Erythroblast (primary cell): ENCODE measurements around the gene CACNA1D.
A peak's percentile ranks its signal among the peaks of the same experiment; 100 is the strongest.

Experiments
- DNase-seq, 2 experiments: peaks; one replicate each; lab custom pipeline; 2025; lab: John Stamatoyannopoulos, UW
- GATA1 ChIP-seq: IDR thresholded peaks from 2 replicates; pipeline ENCODE4 v1.6.1; 2011; ENCODE audit warnings: low read depth, mild to moderate bottlenecking, control low read depth, low read length, moderate library complexity
- POLR2A ChIP-seq: IDR thresholded peaks from 2 replicates; pipeline ENCODE4 v1.6.1; 2011; ENCODE audit warnings: mild to moderate bottlenecking, low read length

The CACNA1D gene

GRCh38 chr3:53724566-53724965 is 230.2 kb downstream of the CACNA1D start:
- no peak for DNase-seq
- TF ChIP-seq POLR2A (no peak), GATA1 (no peak)

GRCh38 chr3:53725387-53725995 is 231.1 kb downstream of the CACNA1D start:
- peak; percentile 49 to 71 for DNase-seq
- TF ChIP-seq POLR2A (no peak), GATA1 (no peak)

GRCh38 chr3:53726643-53727042 is 232.2 kb downstream of the CACNA1D start:
- DNase-seq, result no peak
- no peak for TF ChIP-seq GATA1
- TF ChIP-seq POLR2A, result no peak

GRCh38 chr3:53728606-53729005 is 234.2 kb downstream of the CACNA1D start:
- DNase-seq, result no peak
- TF ChIP-seq GATA1 (no peak), POLR2A (no peak)

- TF ChIP-seq GATA1, result no peak
- TF ChIP-seq POLR2A, result no peak
- DNase-seq, result no peak
Measured at GRCh38 chr3:53729159-53729558, 234.7 kb downstream of the CACNA1D start.

- no peak for DNase-seq
- TF ChIP-seq GATA1 (no peak), POLR2A (no peak)
Measured at GRCh38 chr3:53729618-53730017, 235.2 kb downstream of the CACNA1D start.

- DNase-seq, result no peak
- TF ChIP-seq POLR2A (no peak), GATA1 (no peak)
Measured at GRCh38 chr3:53730576-53730975, 236.2 kb downstream of the CACNA1D start.

GRCh38 chr3:53731934-53732624 is 237.7 kb downstream of the CACNA1D start:
- no peak for TF ChIP-seq GATA1
- TF ChIP-seq POLR2A, result no peak
- DNase-seq, result no peak

- TF ChIP-seq POLR2A (no peak), GATA1 (no peak)
- no peak for DNase-seq
Measured at GRCh38 chr3:53733446-53733845, 239.0 kb downstream of the CACNA1D start.

GRCh38 chr3:53739966-53740365 is 245.6 kb downstream of the CACNA1D start:
- DNase-seq, result no peak
- TF ChIP-seq POLR2A (no peak), GATA1 (no peak)

GRCh38 chr3:53740956-53741355 is 246.5 kb downstream of the CACNA1D start:
- TF ChIP-seq GATA1 (no peak), POLR2A (no peak)
- DNase-seq, result no peak

GRCh38 chr3:53744351-53744750 is 249.9 kb downstream of the CACNA1D start:
- TF ChIP-seq GATA1 (no peak), POLR2A (no peak)
- DNase-seq, result no peak

- TF ChIP-seq POLR2A (no peak), GATA1 (no peak)
- no peak for DNase-seq
Measured at GRCh38 chr3:53747559-53747958, 253.1 kb downstream of the CACNA1D start.

- DNase-seq, result no peak
- TF ChIP-seq GATA1 (no peak), POLR2A (no peak)
Measured at GRCh38 chr3:53748512-53749271, 254.3 kb downstream of the CACNA1D start.
